Smooth muscle cell of the umbilical artery (primary cell): ENCODE data around the gene CYBC1. TPM values are rescaled to one million over a fixed set of nuclear protein-coding genes. Genes with fewer than 3 reads are reported as not detected.

Experiments
- total RNA-seq: library from RNA; depleted of rRNA; stranded (reverse); fragments of >200 nt; gene quantifications from 2 replicates; pipeline ENCODE4 v1.2.3, GENCODE V29; 2014

Gene CYBC1
- total RNA-seq, result 55.5 and 72.6 TPM in 2 replicates

GRCh38 chr17:82450357-82451106 lies at the start of gene CYBC1:
Gene CYBC1 (minus strand): TSS chr17:82450752. CDS start chr17:82449254, 1,498 bp downstream.

GRCh38 chr17:82458179-82458884 lies 7.8 kb upstream of the CYBC1 start, which contains the start of gene NARF:
Gene NARF (plus strand): TSS chr17:82458741. CDS start chr17:82458804, 63 bp downstream.

GRCh38 chr17:82418001-82418986 lies 32.3 kb downstream of the CYBC1 start, which contains the start of the genes HEXD and OGFOD3:
Gene HEXD (plus strand): TSS chr17:82418347. CDS start chr17:82419800, 1,453 bp downstream.
Gene OGFOD3 (minus strand): TSS chr17:82418586. CDS start chr17:82418485, 101 bp downstream.

Other genes starting within 250 kb of the CYBC1 start
- gene CCDC57, start 237.9 kb downstream of the CYBC1 start, total RNA-seq, result 20.8 and 27.4 TPM in 2 replicates
- 359 and 382 TPM in 2 replicates for gene SLC16A3, start 221.7 kb downstream of the CYBC1 start, total RNA-seq
- 52.6 and 63.6 TPM in 2 replicates for gene CSNK1D, start 177.1 kb downstream of the CYBC1 start, total RNA-seq
- gene CD7, start 133.1 kb downstream of the CYBC1 start, total RNA-seq, result 0.30 TPM in 1 of 2 replicates, not detected in the other
- gene SECTM1, start 117.0 kb downstream of the CYBC1 start, total RNA-seq, result 1.2 TPM in 1 of 2 replicates, not detected in the other
- not detected in 2 replicates for gene TEX19, start 91.5 kb downstream of the CYBC1 start, total RNA-seq
- not detected in 2 replicates for gene UTS2R, start 79.0 kb downstream of the CYBC1 start, total RNA-seq
- gene HEXD, start 32.4 kb downstream of the CYBC1 start, total RNA-seq, result 7.8 and 8.9 TPM in 2 replicates
- gene OGFOD3, start 32.2 kb downstream of the CYBC1 start, total RNA-seq, result 37.9 and 38.9 TPM in 2 replicates
- 44.2 and 44.6 TPM in 2 replicates for gene NARF, start 8.0 kb upstream of the CYBC1 start, total RNA-seq
- gene FOXK2, start 69.0 kb upstream of the CYBC1 start, total RNA-seq, result 24.6 and 35.0 TPM in 2 replicates
- gene WDR45B, start 197.7 kb upstream of the CYBC1 start, total RNA-seq, result 69.2 and 88.5 TPM in 2 replicates
- 5.5 and 6.2 TPM in 2 replicates for gene RAB40B, start 247.9 kb upstream of the CYBC1 start, total RNA-seq